Esophagus muscularis mucosa (tissue), 4 donors: ENCODE data around the gene LHPP. TPM values are rescaled to one million over a fixed set of nuclear protein-coding genes. Genes with fewer than 3 reads are reported as not detected.

Experiments used
- DNase-seq: peaks from one replicate; pipeline ENCODE4 v3.0.0-alpha.2; 2017; ENCODE audit errors: extremely low spot score
- H3K27ac ChIP-seq, 4 donors: fragments of 200-600 bp; sonication (generic); replicated peaks in 1 of 4; 1 replicate in 3 of 4; 2 replicates in 1 of 4; pipeline ENCODE4 v1.5.1; 2016 to 2019; ENCODE audit warnings: mild to moderate bottlenecking in 1 of 4
- H3K27me3 ChIP-seq, 4 donors: fragments of 200-600 bp; sonication (generic); one replicate each; pipeline versions ENCODE4 v1.5.1 to v1.6.0; 2016 to 2019
- H3K36me3 ChIP-seq, 4 donors: fragments of 200-600 bp; sonication (generic); one replicate each; pipeline ENCODE4 v1.5.1; 2016 to 2019
- H3K4me1 ChIP-seq, 4 donors: fragments of 200-600 bp; sonication (generic); one replicate each; pipeline ENCODE4 v1.5.1; 2016 to 2019
- H3K4me3 ChIP-seq, 4 donors: fragments of 200-600 bp; sonication (generic); 1 replicate in 2 of 4; 2 replicates in 2 of 4; pipeline ENCODE4 v1.5.1; 2016 to 2019; ENCODE audit warnings: mild to moderate bottlenecking in 4 of 4, moderate library complexity in 1 of 4
- H3K9me3 ChIP-seq, 4 donors: fragments of 200-600 bp; sonication (generic); 1 replicate in 3 of 4; 2 replicates in 1 of 4; pipeline ENCODE4 v1.5.1; 2016 to 2019
- EP300 ChIP-seq: sonication (generic); formaldehyde crosslinking; IDR thresholded peaks from one replicate; pipeline ENCODE4 v1.6.1; 2017; ENCODE audit warnings: antibody characterized with exemption
- POLR2A ChIP-seq: fragments of 450-650 bp; IDR thresholded peaks from one replicate; pipeline ENCODE4 v1.6.1; 2017; ENCODE audit warnings: antibody characterized with exemption, moderate library complexity, mild to moderate bottlenecking, low read depth
- POLR2AphosphoS5 ChIP-seq, 2 donors: sonication (generic); formaldehyde crosslinking; IDR thresholded peaks; one replicate each; pipeline ENCODE4 v1.6.1; 2017; ENCODE audit warnings: antibody characterized with exemption in 2 of 2
- WGBS: methylation state at CpG from one replicate; pipeline ENCODE4 v1.1.5; 2018; 5-methylcytosine and 5-hydroxymethylcytosine counted together
- intact Hi-C: fragments of 100-400 bp; cut with DNase I; formaldehyde crosslinking; loops from one replicate; pipeline ENCODE4 v1.15.1; 2023
- total RNA-seq, 4 donors: library from RNA; depleted of rRNA; stranded (reverse); fragments of >200 nt; gene quantifications; one replicate each; pipeline versions ENCODE4 v1.1.0 to v1.2.1, GENCODE V29; 2016
- TF ChIP-seq, protein P1 (sequence below), 3 experiments: fragments of 200-600 bp in 2 of 3; fragments of 450-650 bp in 1 of 3; sonication (generic) in 2 of 3; IDR thresholded peaks; one replicate each; pipeline ENCODE4 v1.5.1; 2017 to 2019; ENCODE audit warnings: antibody characterized with exemption in 3 of 3, mild to moderate bottlenecking in 2 of 3, moderate library complexity in 1 of 3

LHPP gene
- total RNA-seq, 4 donors from 2014 or later: 10.8 to 20.9 (median 15.7) TPM

DNA sequence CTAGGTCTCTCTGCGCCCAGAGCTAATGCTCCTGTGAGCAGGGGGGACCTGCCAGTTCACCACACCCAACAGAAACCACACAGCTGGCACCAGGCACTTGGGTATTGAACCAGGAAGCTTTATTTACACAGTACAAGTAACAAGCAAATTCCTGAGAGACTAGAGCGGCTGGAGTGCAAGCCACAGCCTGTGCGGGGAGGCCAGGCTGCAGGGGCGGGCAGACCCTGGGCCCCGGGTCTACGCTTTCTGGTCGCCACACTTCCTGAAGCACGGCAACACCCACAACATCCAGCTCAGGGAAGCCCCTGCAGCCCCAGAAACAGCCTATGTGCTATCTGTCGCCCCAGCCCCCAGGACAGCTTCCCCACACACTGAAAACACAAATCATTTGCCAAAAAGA is 157.6 kb downstream of the LHPP start:
- intact Hi-C loops: no loop called here
- H3K27me3 ChIP-seq: no peaks in the 10 kb centered on the region
- no peak for DNase-seq
- 83% methylated on average over 5 of the region's 9 CpGs for WGBS
- H3K4me3 ChIP-seq: no peak overlapping the region
- H3K36me3 ChIP-seq: peaks cover 0 to 48% (median 42%) of the 10 kb centered on the region in 4 donors
- no peaks in the 10 kb centered on the region for H3K9me3 ChIP-seq
- TF ChIP-seq, protein P1, sequence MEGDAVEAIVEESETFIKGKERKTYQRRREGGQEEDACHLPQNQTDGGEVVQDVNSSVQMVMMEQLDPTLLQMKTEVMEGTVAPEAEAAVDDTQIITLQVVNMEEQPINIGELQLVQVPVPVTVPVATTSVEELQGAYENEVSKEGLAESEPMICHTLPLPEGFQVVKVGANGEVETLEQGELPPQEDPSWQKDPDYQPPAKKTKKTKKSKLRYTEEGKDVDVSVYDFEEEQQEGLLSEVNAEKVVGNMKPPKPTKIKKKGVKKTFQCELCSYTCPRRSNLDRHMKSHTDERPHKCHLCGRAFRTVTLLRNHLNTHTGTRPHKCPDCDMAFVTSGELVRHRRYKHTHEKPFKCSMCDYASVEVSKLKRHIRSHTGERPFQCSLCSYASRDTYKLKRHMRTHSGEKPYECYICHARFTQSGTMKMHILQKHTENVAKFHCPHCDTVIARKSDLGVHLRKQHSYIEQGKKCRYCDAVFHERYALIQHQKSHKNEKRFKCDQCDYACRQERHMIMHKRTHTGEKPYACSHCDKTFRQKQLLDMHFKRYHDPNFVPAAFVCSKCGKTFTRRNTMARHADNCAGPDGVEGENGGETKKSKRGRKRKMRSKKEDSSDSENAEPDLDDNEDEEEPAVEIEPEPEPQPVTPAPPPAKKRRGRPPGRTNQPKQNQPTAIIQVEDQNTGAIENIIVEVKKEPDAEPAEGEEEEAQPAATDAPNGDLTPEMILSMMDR (IDR thresholded peaks at IDR 0.05): no peak
- TF ChIP-seq POLR2A (no peak), POLR2AphosphoS5 (IDR thresholded peaks at IDR 0.05) (no peak), EP300 (no peak)
- H3K27ac ChIP-seq: no peak overlapping the region
- peaks cover 20 to 33% (median 24%) of the 10 kb centered on the region in 4 donors for H3K4me1 ChIP-seq

DNA sequence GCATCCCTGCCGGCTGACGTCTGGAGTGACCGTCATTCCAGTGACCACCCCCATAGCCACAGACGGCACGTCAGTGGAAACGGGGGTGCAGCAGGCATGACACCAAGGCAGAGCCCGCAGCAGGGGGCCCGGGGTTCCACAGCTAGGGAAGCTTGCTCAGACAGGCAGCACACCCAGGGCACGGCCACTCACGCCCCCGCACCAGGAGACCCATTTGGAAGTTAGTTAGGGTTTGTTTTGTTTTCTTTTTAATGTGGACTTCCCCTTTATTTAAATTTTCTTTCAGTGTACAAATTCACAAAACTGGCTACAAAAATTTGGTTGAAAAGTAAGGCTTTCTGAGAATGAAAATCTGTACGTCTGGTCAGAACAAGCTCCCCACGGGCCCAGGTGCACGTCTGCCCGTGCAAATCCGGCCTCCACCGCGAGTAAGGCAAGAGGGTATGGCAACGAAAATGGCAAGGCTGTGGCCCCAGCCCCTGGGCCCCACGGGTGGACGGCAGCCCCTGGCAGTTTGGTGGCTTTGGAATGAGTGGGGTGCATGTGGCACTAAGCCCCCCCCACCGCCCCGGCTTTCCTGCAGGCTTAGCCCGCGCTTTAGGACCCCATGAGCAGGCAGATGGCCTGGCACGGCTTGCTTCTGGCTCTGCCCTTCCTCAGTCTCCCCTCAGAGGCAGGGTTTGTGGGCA is 158.3 kb downstream of the LHPP start:
- WGBS: 81% methylated on average over 21 of the region's 26 CpGs
- Histone ChIP-seq H3K36me3 (peaks cover 0 to 51% (median 43%) of the 10 kb centered on the region in 4 donors), H3K4me3 (no peak overlapping the region), H3K27ac (no peak overlapping the region), H3K9me3 (no peaks in the 10 kb centered on the region), H3K4me1 (peaks cover 19 to 31% (median 28%) of the 10 kb centered on the region in 4 donors), H3K27me3 (no peaks in the 10 kb centered on the region)
- no peak for DNase-seq
- intact Hi-C loops: no loop called here
- TF ChIP-seq POLR2AphosphoS5 (IDR thresholded peaks at IDR 0.05) (no peak), EP300 (no peak), POLR2A (no peak)
- TF ChIP-seq, protein P1 (IDR thresholded peaks at IDR 0.05): no peak

DNA sequence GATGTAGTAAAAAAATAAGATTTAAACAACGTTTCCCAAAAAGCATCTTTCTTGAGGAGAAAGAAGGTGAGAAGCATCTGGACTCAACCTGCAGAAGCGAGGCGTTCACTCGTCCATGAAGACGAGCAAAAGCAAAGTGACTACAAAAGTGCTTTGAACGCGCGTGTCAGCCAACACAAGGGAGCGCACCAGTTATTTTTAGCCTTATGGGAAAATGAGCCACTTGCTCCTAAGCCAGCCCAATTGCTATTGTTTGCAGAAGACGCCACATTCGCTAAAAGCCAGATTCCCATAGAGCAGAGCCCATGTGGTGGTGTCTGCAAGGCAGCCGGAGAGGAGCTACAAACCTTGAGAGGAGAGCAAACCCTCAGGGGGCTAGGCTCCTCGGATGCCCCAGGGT is 160.0 kb downstream of the LHPP start:
- WGBS: 73% methylated on average over 13 of the region's 13 CpGs
- H3K27me3 ChIP-seq: no peaks in the 10 kb centered on the region
- peaks cover 33 to 43% (median 41%) of the 10 kb centered on the region in 4 donors for H3K4me1 ChIP-seq
- TF ChIP-seq POLR2AphosphoS5 (IDR thresholded peaks at IDR 0.05) (no peak), EP300 (no peak), POLR2A (no peak)
- TF ChIP-seq, protein P1 (IDR thresholded peaks at IDR 0.05): no peak
- no peak overlapping the region for H3K4me3 ChIP-seq
- H3K36me3 ChIP-seq: peaks cover 0 to 44% (median 38%) of the 10 kb centered on the region in 4 donors
- no peak for DNase-seq
- H3K27ac ChIP-seq: peak overlapping the region in 2 of 4 donors; percentile 57 to 73
- intact Hi-C loops: no loop called here
- no peaks in the 10 kb centered on the region for H3K9me3 ChIP-seq

- Histone ChIP-seq H3K9me3 (no peaks in the 10 kb centered on the region), H3K27ac (peak overlapping the region in 3 of 4 donors; percentile 3 to 73 (median 57)), H3K4me1 (peaks cover 38 to 48% (median 47%) of the 10 kb centered on the region in 4 donors), H3K27me3 (no peaks in the 10 kb centered on the region), H3K4me3 (no peak overlapping the region), H3K36me3 (peaks cover 0 to 38% (median 33%) of the 10 kb centered on the region in 4 donors)
- WGBS: 84% methylated on average over 13 of the region's 13 CpGs
- intact Hi-C loops: no loop called here
- no peak for DNase-seq
- TF ChIP-seq POLR2A (no peak), EP300 (no peak), POLR2AphosphoS5 (IDR thresholded peaks at IDR 0.05) (no peak)
- TF ChIP-seq, protein P1 (IDR thresholded peaks at IDR 0.05): no peak
Measured at GRCh38 chr10:124622158-124622557, 160.5 kb downstream of the LHPP start.
